ENCODE results near the gene A4GALT. TPM values are rescaled to one million over a fixed set of nuclear protein-coding genes. Genes with fewer than 3 reads are reported as not detected.

Gene A4GALT
- total RNA-seq, 1 donor from 2014 or later: 14.2 TPM

DNA sequence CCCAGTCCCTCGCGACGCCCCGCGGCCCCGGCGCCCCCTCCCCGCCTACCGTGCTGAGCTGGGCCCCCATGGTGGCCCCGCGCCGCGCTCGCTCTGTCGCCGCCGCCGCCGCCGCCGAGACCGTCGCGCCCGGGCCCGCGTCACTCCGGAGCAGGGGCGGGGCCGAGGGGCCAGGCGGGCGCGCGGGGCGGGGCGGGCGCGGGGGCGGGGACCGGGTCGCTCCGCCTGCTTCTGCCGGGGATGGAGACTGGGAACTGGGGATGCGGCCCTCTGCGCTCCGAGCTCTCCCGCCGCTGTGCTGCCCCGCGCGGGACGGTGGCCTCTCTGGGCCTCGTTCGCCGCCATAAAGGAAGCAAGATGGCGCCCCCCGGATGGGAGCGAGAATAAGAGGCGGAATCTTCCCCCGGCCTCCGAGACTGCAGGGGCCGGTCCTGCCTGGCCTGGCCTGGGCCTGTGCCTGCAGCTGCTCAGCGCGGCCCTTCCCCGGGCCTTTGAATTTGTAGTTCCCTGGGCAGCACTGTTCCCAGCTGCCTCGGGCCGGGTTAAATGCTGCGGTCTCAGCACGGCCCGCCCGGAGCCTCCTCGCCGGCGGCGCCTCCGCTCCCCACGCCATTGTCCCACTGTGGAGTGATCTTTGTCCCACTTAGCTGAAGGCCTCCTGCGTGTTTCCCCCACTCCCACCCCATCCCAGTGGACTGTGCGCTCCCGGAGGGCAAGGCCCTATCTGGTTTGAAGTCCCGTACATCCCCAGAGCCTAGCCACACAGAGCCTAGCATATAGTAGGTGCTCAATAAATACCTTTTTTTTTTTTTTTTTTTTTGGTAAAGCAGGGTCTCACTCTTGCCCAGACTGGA, 71.2 kb downstream of the A4GALT start, which contains the start of gene CYB5R3:
TSS of gene CYB5R3 (minus strand) at position 147 of the 854 bp plus-strand sequence. CDS start at position 70, 77 bp downstream.
- DNase-seq (ENCODE audit: low spot score): peak; percentile 84

DNA sequence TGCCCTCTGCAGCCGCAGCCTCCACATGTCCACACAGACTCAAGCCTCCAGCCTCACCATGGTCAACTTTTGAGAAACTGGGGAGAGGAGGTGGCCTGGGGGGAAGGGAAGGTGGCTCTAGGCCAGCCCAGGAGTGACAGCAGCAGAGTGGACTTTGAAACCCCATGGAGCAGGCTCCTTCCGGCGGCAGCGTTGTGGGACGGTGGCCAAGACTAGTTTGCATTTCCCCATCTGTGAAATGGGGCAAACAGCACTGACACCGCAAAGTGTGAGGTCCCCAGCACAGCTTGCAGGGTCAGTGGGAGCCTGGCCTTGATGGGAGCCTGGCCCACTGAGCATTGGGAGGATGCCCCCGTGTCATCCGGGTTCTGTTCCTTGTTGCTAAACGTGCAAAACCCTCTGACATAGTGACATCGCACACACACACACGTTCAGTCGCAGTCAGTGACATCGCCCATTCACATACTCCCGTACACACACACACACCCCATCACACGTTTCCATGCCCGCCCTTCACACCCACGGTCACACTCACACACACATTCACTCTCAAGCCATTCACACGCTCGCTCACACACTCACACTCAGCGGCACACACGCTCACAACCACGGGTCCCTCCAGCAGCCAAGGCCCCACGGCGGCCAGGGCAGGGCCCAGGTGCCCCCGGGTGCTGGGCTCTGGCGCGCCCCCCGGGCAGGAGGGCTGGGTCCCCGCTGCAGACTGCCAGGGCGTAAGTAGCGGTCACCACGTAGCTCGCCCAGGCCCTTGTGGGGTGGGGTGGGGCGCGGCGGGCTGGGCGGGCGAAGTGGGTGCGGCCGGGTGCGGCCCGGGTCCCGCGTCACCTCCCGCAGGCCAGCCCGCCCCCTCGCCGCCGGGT, 72.1 kb downstream of the A4GALT start:
- DNase-seq (ENCODE audit: low spot score): peak; percentile 38

DNA sequence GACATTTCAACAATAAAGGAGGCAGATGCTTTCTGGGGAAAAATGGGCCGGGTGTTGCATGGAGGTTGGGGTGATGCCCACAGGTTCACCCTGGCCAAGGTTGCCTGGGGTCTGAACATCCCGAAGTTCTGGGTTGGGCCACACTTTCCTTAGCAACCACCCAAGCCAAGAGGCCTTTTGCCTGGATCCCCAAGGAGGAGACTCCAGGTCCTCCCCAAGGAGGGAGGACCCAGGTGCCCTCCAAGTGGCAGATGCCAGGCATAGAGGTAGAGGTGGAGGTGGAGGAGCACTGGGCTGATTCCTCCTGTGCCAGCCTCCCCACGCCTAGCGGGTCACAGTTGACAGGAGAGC, 72.7 kb downstream of the A4GALT start:
- DNase-seq (ENCODE audit: low spot score): no peak

DNA sequence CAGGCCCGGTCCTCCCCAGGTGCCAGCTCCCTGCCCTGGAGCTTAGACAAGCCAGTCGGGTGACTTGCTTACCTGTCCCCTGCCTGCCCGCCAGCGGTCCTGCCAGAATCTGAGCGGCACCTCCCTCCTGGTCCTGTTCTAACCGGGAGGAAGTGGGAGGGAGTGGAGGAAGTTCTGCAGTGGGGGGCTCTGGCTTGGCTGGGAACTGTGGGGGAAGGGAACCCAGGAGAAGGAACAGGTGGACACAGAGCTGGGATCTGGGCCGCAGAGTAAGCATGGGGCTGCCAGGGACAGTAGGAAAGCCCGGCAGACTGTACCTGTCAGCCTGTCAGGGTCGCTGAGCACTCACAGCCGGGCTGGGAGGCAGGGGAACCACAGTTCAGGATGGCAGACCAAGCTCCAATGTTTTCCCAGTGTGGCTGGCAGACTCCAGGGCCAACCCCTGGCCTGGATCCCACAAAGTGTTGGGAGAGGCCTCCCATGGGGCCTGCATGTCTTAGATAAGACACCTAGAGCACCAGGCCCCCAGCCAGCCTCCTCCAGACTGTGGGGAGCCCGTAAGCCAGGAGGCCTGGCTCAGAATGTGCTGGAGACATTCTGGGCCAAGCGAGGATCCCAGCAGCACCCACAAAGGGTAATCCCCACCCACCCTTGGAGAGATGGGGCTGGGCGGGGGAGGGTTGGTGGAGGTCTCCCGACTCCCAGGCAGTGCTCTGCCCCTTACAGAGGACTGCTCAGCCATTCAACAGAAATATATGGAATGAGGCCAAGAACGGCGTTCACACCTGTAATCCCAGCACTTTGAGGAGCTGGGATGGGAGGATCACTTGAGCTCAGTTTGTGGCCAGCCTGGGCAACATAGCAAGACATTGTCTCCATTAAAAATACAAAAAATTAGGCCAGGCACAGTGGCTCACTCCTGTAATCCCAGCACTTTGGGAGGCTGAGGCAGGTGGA, 73.8 kb downstream of the A4GALT start:
- peak; percentile 43 for DNase-seq (ENCODE audit: low spot score)

DNA sequence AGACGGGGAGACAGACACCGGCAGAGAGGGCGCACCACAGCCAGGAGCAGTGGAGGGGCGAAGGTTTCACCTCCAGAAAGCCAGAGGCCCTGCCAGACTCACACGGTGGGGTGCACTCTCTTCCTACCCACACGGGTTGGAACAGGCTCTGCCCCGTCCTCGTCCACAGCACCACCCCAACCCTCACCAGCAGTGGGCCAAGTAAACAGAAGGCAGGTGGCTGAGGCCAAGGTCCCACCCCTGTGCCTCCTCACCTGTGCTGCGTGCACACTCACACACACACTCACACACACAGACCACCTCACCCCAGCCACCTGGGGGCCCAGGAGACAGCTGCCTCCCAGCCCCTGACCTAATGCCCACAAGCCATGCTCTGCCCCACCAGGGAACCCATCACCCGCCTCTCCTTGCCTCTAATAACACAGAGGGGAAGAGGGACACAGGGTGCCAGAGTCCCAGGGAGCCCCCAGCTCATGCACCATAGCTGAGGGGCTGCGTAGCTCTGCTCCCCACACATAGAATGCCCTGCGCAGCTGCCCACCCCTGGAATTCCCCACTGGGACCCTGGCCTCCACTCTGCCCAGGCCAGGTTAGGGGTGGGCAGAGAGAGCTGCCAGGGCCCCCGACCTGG, 74.6 kb downstream of the A4GALT start:
- DNase-seq (ENCODE audit: low spot score): no peak

DNA sequence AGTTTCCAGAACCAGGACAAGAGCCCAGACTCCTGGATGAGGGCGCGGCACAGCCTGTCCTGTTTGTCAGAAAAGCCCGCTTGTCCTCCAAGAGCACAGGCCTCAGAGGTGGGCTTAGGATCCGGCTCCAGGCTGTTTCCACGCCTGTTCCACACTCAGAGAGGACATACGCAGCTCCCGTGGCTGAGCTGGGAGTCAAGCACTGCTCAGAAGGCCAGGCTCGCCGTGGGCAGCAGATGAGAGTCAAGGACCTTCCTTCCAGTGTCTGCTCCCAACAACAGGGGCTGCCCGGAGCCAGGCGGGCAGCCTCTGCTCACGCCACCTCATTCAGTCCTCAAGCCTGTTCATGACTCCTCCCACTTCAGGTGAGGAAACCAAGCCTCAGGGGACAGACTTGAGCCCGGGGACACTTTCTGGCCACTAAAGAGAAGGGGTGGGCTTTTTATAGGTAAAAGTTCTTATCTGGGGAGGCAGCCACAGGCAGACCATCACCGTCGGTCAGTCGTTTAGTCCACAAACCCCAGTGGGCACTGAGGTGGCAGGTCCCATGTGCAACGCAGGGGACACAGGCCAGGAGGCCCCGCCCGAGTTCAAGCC, 75.2 kb downstream of the A4GALT start:
- peak; percentile 57 for DNase-seq (ENCODE audit: low spot score)

DNA sequence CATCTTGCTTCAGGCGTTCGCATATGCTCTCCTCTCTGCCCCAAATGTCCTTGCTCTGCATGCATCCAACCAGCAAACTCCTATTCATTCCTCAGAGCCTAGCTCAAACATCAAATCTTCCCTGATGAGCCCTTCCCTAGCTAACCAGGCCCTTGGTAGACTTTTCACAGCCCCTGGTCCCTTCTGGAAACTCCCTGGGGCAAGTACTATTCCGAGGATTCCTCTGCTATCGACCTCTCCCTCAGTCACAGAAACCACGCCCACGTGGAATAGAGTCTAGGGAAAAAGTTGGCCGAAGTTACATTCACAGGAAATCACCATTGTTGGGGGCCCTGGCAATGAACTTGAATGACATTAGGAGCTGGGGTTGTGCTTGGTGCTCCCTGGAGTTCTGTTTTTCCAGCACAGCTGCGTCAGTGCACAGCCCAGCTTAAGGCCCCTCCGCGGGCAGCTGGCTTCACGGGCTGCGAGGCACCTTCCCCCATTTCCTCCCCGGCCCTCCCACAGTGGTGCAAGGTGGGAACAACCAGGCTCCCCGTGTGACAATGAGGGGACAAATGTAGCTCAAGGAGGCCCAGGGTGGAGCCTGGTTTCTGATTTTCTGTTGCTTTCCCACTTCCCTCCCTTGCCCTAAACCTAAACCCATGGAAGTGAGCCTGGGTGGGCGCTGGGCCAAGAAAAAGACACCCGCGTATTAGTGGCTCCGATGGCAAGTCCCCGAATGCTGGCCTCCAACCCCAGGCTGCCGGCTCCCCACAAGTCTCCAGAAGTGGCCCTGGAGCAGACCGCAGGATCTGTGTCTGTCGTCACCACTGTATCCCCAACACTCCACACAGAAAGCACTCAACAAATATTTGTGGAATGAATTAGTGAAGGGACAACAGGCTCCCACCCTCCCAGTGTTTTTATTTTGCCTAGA, 76.0 kb downstream of the A4GALT start:
- DNase-seq (ENCODE audit: low spot score): peak; percentile 51

DNA sequence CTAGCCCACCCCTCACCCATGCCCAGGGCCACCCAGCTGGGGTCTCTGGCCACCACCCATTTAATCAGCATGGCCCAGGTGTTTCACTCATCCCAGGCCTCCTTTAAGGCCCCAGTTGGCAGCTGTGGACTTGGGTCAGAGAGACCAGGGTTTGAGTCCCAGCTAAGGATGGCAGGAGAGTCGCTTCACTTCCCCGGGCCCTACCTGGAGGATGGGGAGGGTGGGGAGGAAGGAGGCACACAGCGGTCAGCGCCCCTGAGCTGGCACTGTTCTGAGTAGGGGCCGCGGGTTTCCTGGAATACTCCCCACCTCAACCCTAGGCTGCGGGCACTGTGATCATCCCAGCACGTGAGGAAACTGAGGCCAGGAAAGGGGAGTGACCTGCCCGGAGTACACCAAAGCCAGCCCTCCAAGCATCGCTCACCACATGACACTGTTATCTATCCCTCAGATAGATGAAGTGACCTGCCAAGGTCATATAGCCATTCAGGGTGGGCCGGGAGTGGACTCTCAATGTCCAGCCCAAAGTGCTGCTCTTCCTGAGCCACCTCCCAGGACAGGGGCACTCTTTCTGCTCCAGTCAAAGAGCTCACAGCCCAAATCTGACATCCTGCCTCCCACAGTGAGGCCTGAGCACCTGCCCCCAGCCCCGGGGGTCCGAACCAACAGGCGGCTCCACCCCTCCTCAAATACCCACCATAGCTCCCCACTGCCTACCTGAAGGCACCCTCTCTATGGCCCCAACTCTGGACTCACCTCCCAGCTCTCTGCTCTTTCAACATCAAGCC, 76.8 kb downstream of the A4GALT start:
- no peak for DNase-seq (ENCODE audit: low spot score)

DNA sequence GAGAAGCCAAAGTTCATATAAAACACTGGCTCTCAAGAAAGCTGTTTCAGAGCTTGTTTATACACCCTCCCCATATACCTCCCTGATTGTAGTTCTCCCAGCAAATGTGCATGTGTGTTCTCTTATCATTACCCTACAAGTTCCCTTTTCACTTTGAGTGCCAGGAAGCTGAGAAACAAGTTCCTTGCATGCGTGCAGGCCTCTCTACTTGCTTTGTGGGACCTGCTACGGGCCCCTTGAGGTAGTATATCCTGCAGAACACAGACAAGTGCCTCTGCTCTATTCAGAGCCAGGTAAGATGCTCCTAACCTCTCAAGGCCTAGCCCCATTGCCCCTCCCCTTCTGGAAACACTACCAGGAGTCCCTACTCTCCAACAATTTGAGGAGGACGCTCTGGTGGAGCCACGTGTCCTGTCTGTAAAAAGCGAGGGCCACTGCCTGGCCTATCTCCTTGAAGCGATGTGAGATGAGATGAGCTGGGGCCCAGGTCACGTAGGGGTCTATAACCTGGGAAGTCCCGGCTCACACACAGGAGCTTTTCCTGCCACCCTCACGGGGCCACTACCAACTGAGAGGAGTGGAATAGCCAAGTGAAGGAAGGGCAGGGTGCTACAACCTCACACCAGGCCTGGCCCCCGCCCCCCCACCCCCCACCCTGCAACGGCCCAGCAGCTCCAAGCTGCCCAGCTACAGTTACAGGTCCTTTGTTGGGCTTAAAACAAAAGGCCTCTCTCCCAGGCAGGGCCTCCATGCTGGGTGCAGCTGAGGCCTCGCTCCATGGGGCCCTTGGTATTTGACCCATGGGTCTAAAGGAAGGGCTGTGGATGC, 77.7 kb downstream of the A4GALT start:
- DNase-seq (ENCODE audit: low spot score): no peak

Other genes with a start within 250 kb of the A4GALT start
- gene RRP7A, start 201.1 kb downstream of the A4GALT start, total RNA-seq (ENCODE audit: insufficient read depth, low replicate concordance): 25.8 TPM
- not detected for gene SERHL2, start 166.9 kb downstream of the A4GALT start, total RNA-seq (ENCODE audit: insufficient read depth, low replicate concordance)
- 15.4 TPM for gene POLDIP3, start 106.0 kb downstream of the A4GALT start, total RNA-seq (ENCODE audit: insufficient read depth, low replicate concordance)
- gene ATP5MGL, start 80.3 kb downstream of the A4GALT start, total RNA-seq (ENCODE audit: insufficient read depth, low replicate concordance): 8.4 TPM
- gene CYB5R3, start 71.5 kb downstream of the A4GALT start, total RNA-seq (ENCODE audit: insufficient read depth, low replicate concordance): 43.8 TPM
- gene ARFGAP3, start 136.4 kb upstream of the A4GALT start, total RNA-seq (ENCODE audit: insufficient read depth, low replicate concordance): 94.6 TPM